Left lung (tissue), 10 donors: ENCODE measurements around the gene CADM1. TPM values are rescaled to one million over a fixed set of nuclear protein-coding genes. Genes with fewer than 3 reads are reported as not detected.
A peak's percentile ranks its signal among the peaks of the same experiment; 100 is the strongest.

Source experiments
- ATAC-seq: fragments of 200-7000 bp; cut with Tn5 transposase; one replicate; pipeline ENCODE4 v1.9.1; 2020; ENCODE audit warnings: moderate library complexity
- DNase-seq, 4 donors: peaks; one replicate each; pipeline ENCODE4 v3.0.0-alpha.2; 2013 to 2020
- H3K27ac ChIP-seq, 2 donors: fragments of 200-600 bp; sonication (generic) in 1 of 2; one replicate each; pipeline versions ENCODE4 v1.5.0 to v1.8.0; 2020 to 2021
- H3K27me3 ChIP-seq, 2 donors: fragments of 200-600 bp; sonication (generic) in 1 of 2; one replicate each; pipeline versions ENCODE4 v1.5.0 to v1.8.0; 2020 to 2021
- H3K36me3 ChIP-seq, 2 donors: fragments of 200-600 bp; sonication (generic) in 1 of 2; one replicate each; pipeline versions ENCODE4 v1.5.0 to v1.8.0; 2020 to 2021
- H3K4me1 ChIP-seq, 2 donors: fragments of 200-600 bp; one replicate each; pipeline ENCODE4 v1.8.0; 2021
- H3K4me3 ChIP-seq, 2 donors: fragments of 200-600 bp; sonication (generic) in 1 of 2; one replicate each; pipeline versions ENCODE4 v1.5.0 to v1.8.0; 2020 to 2021; ENCODE audit warnings: mild to moderate bottlenecking in 1 of 2
- H3K9me3 ChIP-seq, 2 donors: fragments of 200-600 bp; sonication (generic) in 1 of 2; one replicate each; pipeline versions ENCODE4 v1.5.0 to v1.8.0; 2020 to 2021
- CTCF ChIP-seq, 2 donors: fragments of 200-600 bp; sonication (generic) in 1 of 2; IDR thresholded peaks; one replicate each; pipeline versions ENCODE4 v1.5.0 to v1.8.0; 2021; ENCODE audit warnings: antibody characterized with exemption in 2 of 2
- intact Hi-C, 2 donors: fragments of 100-400 bp; cut with DNase I; formaldehyde crosslinking; loops; one replicate each; pipeline versions ENCODE4 v1.11.2 to v1.14.2; 2022
- polyA plus RNA-seq, 6 donors: library from polyadenylated mRNA; unstranded; fragments of 120-200 nt; gene quantifications; one replicate each; pipeline ENCODE4 v1.2.1, GENCODE V29; 2013; ENCODE audit not compliant: insufficient read length in 6 of 6
- total RNA-seq, 2 donors: library from RNA; stranded (reverse); fragmentation: NEBNext Ultra II Directional; extraction: Animal tissue kit (Norgen Biotek cat#: 25700); gene quantifications; one replicate each; pipeline ENCODE4 v1.2.1, GENCODE V29; 2021
- donor health status: DM: no; HTN: yes; CAD: no.
- donor health status: DM: no; HTN: no; CAD: no.

The CADM1 gene
- total and polyA plus RNA-seq, 8 donors = 105 to 307 (median 156) TPM

GRCh38 chr11:115446214-115446613 lies 58.0 kb downstream of the CADM1 start:
- intact Hi-C loops = no loop called here
- H3K4me3 ChIP-seq = no peak overlapping the region
- DNase-seq = no peak
- no peak for TF ChIP-seq CTCF (IDR thresholded peaks at IDR 0.05)
- H3K9me3 ChIP-seq = peaks cover 0 to 23% of the 10 kb centered on the region in 2 donors
- no peak overlapping the region for H3K27ac ChIP-seq
- no peak for ATAC-seq
- H3K36me3 ChIP-seq = no peaks in the 10 kb centered on the region
- no peaks in the 10 kb centered on the region for H3K4me1 ChIP-seq
- H3K27me3 ChIP-seq = no peaks in the 10 kb centered on the region

DNA sequence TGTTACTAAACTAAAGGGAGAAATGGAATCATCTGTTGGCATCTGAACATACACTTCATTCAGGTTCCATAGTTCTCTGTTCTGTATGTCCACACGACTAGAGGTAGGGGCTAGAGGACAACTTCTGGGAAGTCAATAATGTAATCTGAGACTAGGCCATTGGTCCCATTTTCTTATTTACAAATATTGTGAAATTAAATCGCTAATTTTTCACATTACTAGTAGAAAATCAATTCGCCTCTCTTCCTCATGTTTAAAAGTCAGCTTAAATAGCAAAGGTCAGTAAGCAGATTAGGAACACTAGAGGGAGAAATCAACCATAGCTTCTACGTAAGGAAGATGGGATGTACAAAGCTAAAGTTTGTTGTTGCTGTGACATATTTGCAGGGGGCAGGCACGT lies 59.7 kb downstream of the CADM1 start:
- intact Hi-C loops = no loop called here
- no peak overlapping the region for H3K4me3 ChIP-seq
- ATAC-seq = no peak
- DNase-seq = no peak
- no peaks in the 10 kb centered on the region for H3K4me1 ChIP-seq
- no peaks in the 10 kb centered on the region for H3K36me3 ChIP-seq
- no peak for TF ChIP-seq CTCF (IDR thresholded peaks at IDR 0.05)
- no peaks in the 10 kb centered on the region for H3K27me3 ChIP-seq
- no peak overlapping the region for H3K27ac ChIP-seq
- H3K9me3 ChIP-seq = peaks cover 0 to 23% of the 10 kb centered on the region in 2 donors

- intact Hi-C loops = no loop called here
- Histone ChIP-seq H3K4me1 (peaks cover 0 to 4% of the 10 kb centered on the region in 2 donors), H3K9me3 (no peaks in the 10 kb centered on the region), H3K4me3 (no peak overlapping the region), H3K36me3 (no peaks in the 10 kb centered on the region), H3K27ac (no peak overlapping the region), H3K27me3 (no peaks in the 10 kb centered on the region)
- no peak for TF ChIP-seq CTCF (IDR thresholded peaks at IDR 0.05)
- DNase-seq = no peak
- ATAC-seq = no peak
Observed at GRCh38 chr11:115439969-115440540, 64.2 kb downstream of the CADM1 start.

GRCh38 chr11:115439385-115439784 lies 64.8 kb downstream of the CADM1 start:
- no peaks in the 10 kb centered on the region for H3K9me3 ChIP-seq
- ATAC-seq (peak; percentile 93), DNase-seq (peak in 2 of 4 donors; percentile 25 to 26)
- TF ChIP-seq CTCF (IDR thresholded peaks at IDR 0.05) = no peak
- H3K4me1 ChIP-seq = peaks cover 0 to 4% of the 10 kb centered on the region in 2 donors
- H3K4me3 ChIP-seq = no peak overlapping the region
- H3K36me3 ChIP-seq = no peaks in the 10 kb centered on the region
- intact Hi-C loops = no loop called here
- H3K27ac ChIP-seq = no peak overlapping the region
- H3K27me3 ChIP-seq = no peaks in the 10 kb centered on the region

DNA sequence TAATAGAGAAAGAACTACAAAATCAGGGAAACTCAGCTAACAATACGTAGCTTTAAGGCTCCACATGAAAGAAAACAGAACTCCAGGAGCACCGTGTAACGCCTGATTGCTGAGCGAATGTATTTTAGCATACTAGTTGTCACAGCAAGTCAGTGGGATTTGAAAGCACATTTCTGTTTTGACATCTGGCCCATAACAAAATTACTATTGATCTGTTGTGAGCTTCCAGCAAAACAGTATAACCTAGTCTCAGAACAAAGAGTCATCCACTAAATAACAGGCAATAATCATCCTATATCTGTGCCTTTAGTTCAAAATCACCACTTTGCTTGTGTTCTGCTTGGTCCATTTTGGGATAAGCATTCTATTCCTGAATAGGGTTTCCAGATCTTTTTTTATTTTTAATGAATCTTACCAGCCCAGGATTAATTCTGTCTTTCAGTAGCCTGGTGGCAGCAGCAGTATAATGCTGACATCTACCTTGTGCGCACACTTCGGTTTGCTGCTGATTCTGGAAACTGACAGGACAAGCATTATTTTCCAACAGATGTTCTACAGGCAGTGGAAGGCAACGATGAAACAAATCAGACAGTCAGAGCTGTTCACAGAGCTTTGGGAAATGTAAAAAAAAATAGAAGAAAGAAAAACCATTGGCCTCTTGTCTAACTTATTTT lies 66.2 kb downstream of the CADM1 start:
- no peak for ATAC-seq
- intact Hi-C loops = no loop called here
- H3K27me3 ChIP-seq = no peaks in the 10 kb centered on the region
- TF ChIP-seq CTCF (IDR thresholded peaks at IDR 0.05) = no peak
- H3K4me1 ChIP-seq = peaks cover 0 to 4% of the 10 kb centered on the region in 2 donors
- no peak overlapping the region for H3K4me3 ChIP-seq
- H3K27ac ChIP-seq = no peak overlapping the region
- H3K36me3 ChIP-seq = no peaks in the 10 kb centered on the region
- no peak for DNase-seq
- no peaks in the 10 kb centered on the region for H3K9me3 ChIP-seq
